ENCODE measurements around the gene FIGN.

The FIGN gene

GRCh38 chr2:163690896-163691295, 44.9 kb downstream of the FIGN start:
- Histone ChIP-seq H2AK5ac (ENCODE audit: low read length) (no peak overlapping the region), H3K4ac (ENCODE audit: low read depth, low read length) (no peak overlapping the region), H3K27me3 (ENCODE audit: insufficient read depth, low read length) (no peaks in the 10 kb centered on the region), H3K36me3 (ENCODE audit: control insufficient read depth in 1 of 2, insufficient read depth in 2 of 2, low read length in 2 of 2) (no peaks in the 10 kb centered on the region), H3K9ac (ENCODE audit: low read length) (no peak overlapping the region), H2AFZ (ENCODE audit: insufficient read depth, low read length, poor library complexity) (no peak overlapping the region), H3K18ac (ENCODE audit: low read length) (no peak overlapping the region), H3K27ac (ENCODE audit: low read depth, low read length) (no peak overlapping the region), H3K4me2 (ENCODE audit: low read length) (no peak overlapping the region), H3K23ac (ENCODE audit: low read length) (no peak overlapping the region), H4K12ac (ENCODE audit: low read depth, low read length) (no peak overlapping the region), H2BK5ac (ENCODE audit: low read depth, low read length, poor library complexity) (no peak overlapping the region), H3K4me3 (ENCODE audit: low read depth, low read length) (no peak overlapping the region), H2BK12ac (ENCODE audit: low read length) (no peak overlapping the region), H3K14ac (ENCODE audit: low read length) (no peak overlapping the region), H3K79me2 (ENCODE audit: control insufficient read depth, insufficient read depth, low read length, poor library complexity) (no peaks in the 10 kb centered on the region), H3K4me1 (ENCODE audit: control insufficient read depth in 1 of 2, insufficient read depth in 2 of 2, low read length in 2 of 2) (peaks cover 2 to 4% of the 10 kb centered on the region in 2 experiments), H3K79me1 (ENCODE audit: low read length) (no peaks in the 10 kb centered on the region), H3K9me3 (ENCODE audit: insufficient read depth, low read depth, low read length) (no peaks in the 10 kb centered on the region), H2BK120ac (ENCODE audit: insufficient read depth, low read length, poor library complexity) (no peak overlapping the region), H4K8ac (ENCODE audit: low read depth, low read length) (no peak overlapping the region), H4K91ac (ENCODE audit: low read depth, low read length) (no peak overlapping the region)
- WGBS (ENCODE audit: extremely low coverage, insufficient coverage, insufficient read length) = no CpG with 5 or more reads among the region's 2 CpGs
- no peak for DNase-seq

- Histone ChIP-seq H3K27me3 (ENCODE audit: insufficient read depth, low read length) (no peaks in the 10 kb centered on the region), H3K79me1 (ENCODE audit: low read length) (no peaks in the 10 kb centered on the region), H2BK120ac (ENCODE audit: insufficient read depth, low read length, poor library complexity) (no peak overlapping the region), H3K18ac (ENCODE audit: low read length) (no peak overlapping the region), H3K4me3 (ENCODE audit: low read depth, low read length) (no peak overlapping the region), H2AFZ (ENCODE audit: insufficient read depth, low read length, poor library complexity) (no peak overlapping the region), H3K14ac (ENCODE audit: low read length) (no peak overlapping the region), H4K91ac (ENCODE audit: low read depth, low read length) (no peak overlapping the region), H2BK5ac (ENCODE audit: low read depth, low read length, poor library complexity) (no peak overlapping the region), H3K79me2 (ENCODE audit: control insufficient read depth, insufficient read depth, low read length, poor library complexity) (no peaks in the 10 kb centered on the region), H3K23ac (ENCODE audit: low read length) (no peak overlapping the region), H3K9me3 (ENCODE audit: insufficient read depth, low read depth, low read length) (no peaks in the 10 kb centered on the region), H3K9ac (ENCODE audit: low read length) (no peak overlapping the region), H3K4me2 (ENCODE audit: low read length) (no peak overlapping the region), H4K8ac (ENCODE audit: low read depth, low read length) (no peak overlapping the region), H2AK5ac (ENCODE audit: low read length) (no peak overlapping the region), H4K12ac (ENCODE audit: low read depth, low read length) (no peak overlapping the region), H3K4me1 (ENCODE audit: control insufficient read depth in 1 of 2, insufficient read depth in 2 of 2, low read length in 2 of 2) (peaks cover 0 to 4% of the 10 kb centered on the region in 2 experiments), H2BK12ac (ENCODE audit: low read length) (no peak overlapping the region), H3K27ac (ENCODE audit: low read depth, low read length) (no peak overlapping the region), H3K4ac (ENCODE audit: low read depth, low read length) (peak overlapping the region; percentile 69), H3K36me3 (ENCODE audit: control insufficient read depth in 1 of 2, insufficient read depth in 2 of 2, low read length in 2 of 2) (no peaks in the 10 kb centered on the region)
- no CpG with 5 or more reads among the region's 1 CpG for WGBS (ENCODE audit: extremely low coverage, insufficient coverage, insufficient read length)
- DNase-seq = no peak
Observed at GRCh38 chr2:163687217-163687616, 48.6 kb downstream of the FIGN start.

- Histone ChIP-seq H2BK5ac (ENCODE audit: low read depth, low read length, poor library complexity) (no peak overlapping the region), H3K14ac (ENCODE audit: low read length) (no peak overlapping the region), H3K27me3 (ENCODE audit: insufficient read depth, low read length) (no peaks in the 10 kb centered on the region), H3K4me1 (ENCODE audit: control insufficient read depth in 1 of 2, insufficient read depth in 2 of 2, low read length in 2 of 2) (peaks cover 0 to 4% of the 10 kb centered on the region in 2 experiments), H3K4ac (ENCODE audit: low read depth, low read length) (no peak overlapping the region), H3K79me2 (ENCODE audit: control insufficient read depth, insufficient read depth, low read length, poor library complexity) (no peaks in the 10 kb centered on the region), H4K8ac (ENCODE audit: low read depth, low read length) (no peak overlapping the region), H3K4me2 (ENCODE audit: low read length) (no peak overlapping the region), H3K79me1 (ENCODE audit: low read length) (no peaks in the 10 kb centered on the region), H2BK12ac (ENCODE audit: low read length) (no peak overlapping the region), H3K9ac (ENCODE audit: low read length) (no peak overlapping the region), H2BK120ac (ENCODE audit: insufficient read depth, low read length, poor library complexity) (no peak overlapping the region), H3K4me3 (ENCODE audit: low read depth, low read length) (no peak overlapping the region), H3K23ac (ENCODE audit: low read length) (no peak overlapping the region), H4K91ac (ENCODE audit: low read depth, low read length) (no peak overlapping the region), H2AFZ (ENCODE audit: insufficient read depth, low read length, poor library complexity) (no peak overlapping the region), H3K9me3 (ENCODE audit: insufficient read depth, low read depth, low read length) (no peaks in the 10 kb centered on the region), H2AK5ac (ENCODE audit: low read length) (no peak overlapping the region), H4K12ac (ENCODE audit: low read depth, low read length) (no peak overlapping the region), H3K36me3 (ENCODE audit: control insufficient read depth in 1 of 2, insufficient read depth in 2 of 2, low read length in 2 of 2) (no peaks in the 10 kb centered on the region), H3K27ac (ENCODE audit: low read depth, low read length) (no peak overlapping the region), H3K18ac (ENCODE audit: low read length) (no peak overlapping the region)
- no peak for DNase-seq
- WGBS (ENCODE audit: extremely low coverage, insufficient coverage, insufficient read length) = no CpG with 5 or more reads among the region's 4 CpGs
Observed at GRCh38 chr2:163686289-163686688, 49.5 kb downstream of the FIGN start.

- Histone ChIP-seq H3K4me3 (ENCODE audit: low read depth, low read length) (no peak overlapping the region), H3K18ac (ENCODE audit: low read length) (no peak overlapping the region), H4K91ac (ENCODE audit: low read depth, low read length) (no peak overlapping the region), H3K27me3 (ENCODE audit: insufficient read depth, low read length) (no peaks in the 10 kb centered on the region), H3K4me2 (ENCODE audit: low read length) (no peak overlapping the region), H3K27ac (ENCODE audit: low read depth, low read length) (no peak overlapping the region), H3K79me1 (ENCODE audit: low read length) (no peaks in the 10 kb centered on the region), H2AK5ac (ENCODE audit: low read length) (no peak overlapping the region), H3K4me1 (ENCODE audit: control insufficient read depth in 1 of 2, insufficient read depth in 2 of 2, low read length in 2 of 2) (peaks cover 0 to 4% of the 10 kb centered on the region in 2 experiments), H3K9me3 (ENCODE audit: insufficient read depth, low read depth, low read length) (no peaks in the 10 kb centered on the region), H3K14ac (ENCODE audit: low read length) (no peak overlapping the region), H3K9ac (ENCODE audit: low read length) (no peak overlapping the region), H4K12ac (ENCODE audit: low read depth, low read length) (no peak overlapping the region), H2BK120ac (ENCODE audit: insufficient read depth, low read length, poor library complexity) (no peak overlapping the region), H2BK5ac (ENCODE audit: low read depth, low read length, poor library complexity) (no peak overlapping the region), H3K36me3 (ENCODE audit: control insufficient read depth in 1 of 2, insufficient read depth in 2 of 2, low read length in 2 of 2) (no peaks in the 10 kb centered on the region), H3K4ac (ENCODE audit: low read depth, low read length) (no peak overlapping the region), H4K8ac (ENCODE audit: low read depth, low read length) (no peak overlapping the region), H2BK12ac (ENCODE audit: low read length) (no peak overlapping the region), H2AFZ (ENCODE audit: insufficient read depth, low read length, poor library complexity) (no peak overlapping the region), H3K79me2 (ENCODE audit: control insufficient read depth, insufficient read depth, low read length, poor library complexity) (no peaks in the 10 kb centered on the region), H3K23ac (ENCODE audit: low read length) (no peak overlapping the region)
- peak; percentile 13 to 72 for DNase-seq
- no CpG with 5 or more reads among the region's 1 CpG for WGBS (ENCODE audit: extremely low coverage, insufficient coverage, insufficient read length)
Observed at GRCh38 chr2:163682695-163683094, 53.1 kb downstream of the FIGN start.
